Fibroblast of lung (primary cell): ENCODE measurements around the gene FAM13A.

Experiments
- EZH2 ChIP-seq: IDR thresholded peaks from 2 replicates; pipeline ENCODE4 v1.5.1; 2012; ENCODE audit warnings: low read length, control low read depth, mild to moderate bottlenecking; ENCODE audit errors: missing control alignments
- TF ChIP-seq, protein P1 (sequence below), 2 donors: IDR thresholded peaks in 1 of 2; conservative IDR thresholded peaks in 1 of 2; 1 replicate in 1 of 2; 2 replicates in 1 of 2; pipeline ENCODE4 v1.5.1; 2011 to 2012; ENCODE audit warnings: low read length in 2 of 2, control low read depth in 1 of 2, inconsistent platforms in 1 of 2, low read depth in 1 of 2, mild to moderate bottlenecking in 1 of 2

- TF ChIP-seq, protein P1, sequence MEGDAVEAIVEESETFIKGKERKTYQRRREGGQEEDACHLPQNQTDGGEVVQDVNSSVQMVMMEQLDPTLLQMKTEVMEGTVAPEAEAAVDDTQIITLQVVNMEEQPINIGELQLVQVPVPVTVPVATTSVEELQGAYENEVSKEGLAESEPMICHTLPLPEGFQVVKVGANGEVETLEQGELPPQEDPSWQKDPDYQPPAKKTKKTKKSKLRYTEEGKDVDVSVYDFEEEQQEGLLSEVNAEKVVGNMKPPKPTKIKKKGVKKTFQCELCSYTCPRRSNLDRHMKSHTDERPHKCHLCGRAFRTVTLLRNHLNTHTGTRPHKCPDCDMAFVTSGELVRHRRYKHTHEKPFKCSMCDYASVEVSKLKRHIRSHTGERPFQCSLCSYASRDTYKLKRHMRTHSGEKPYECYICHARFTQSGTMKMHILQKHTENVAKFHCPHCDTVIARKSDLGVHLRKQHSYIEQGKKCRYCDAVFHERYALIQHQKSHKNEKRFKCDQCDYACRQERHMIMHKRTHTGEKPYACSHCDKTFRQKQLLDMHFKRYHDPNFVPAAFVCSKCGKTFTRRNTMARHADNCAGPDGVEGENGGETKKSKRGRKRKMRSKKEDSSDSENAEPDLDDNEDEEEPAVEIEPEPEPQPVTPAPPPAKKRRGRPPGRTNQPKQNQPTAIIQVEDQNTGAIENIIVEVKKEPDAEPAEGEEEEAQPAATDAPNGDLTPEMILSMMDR (conservative IDR thresholded peaks at IDR 0.05 in 1 of 2, IDR thresholded peaks at IDR 0.05 in 1 of 2; ENCODE audit: low read depth in 1 of 2, low read length in 2 of 2), result no peak
- no peak for TF ChIP-seq EZH2
These were observed 49.5 kb downstream of the FAM13A start for GRCh38 chr4:89007338-89007939.
